Esophagus muscularis mucosa (tissue), 3 donors: ENCODE data around the gene FATE1.

Source experiments
- CTCF ChIP-seq, 3 experiments: fragments of 200-600 bp in 2 of 3; fragments of 450-650 bp in 1 of 3; sonication (generic) in 2 of 3; IDR thresholded peaks; one replicate each; pipeline ENCODE4 v1.5.1; 2017 to 2019; ENCODE audit warnings: antibody characterized with exemption in 3 of 3, mild to moderate bottlenecking in 2 of 3, moderate library complexity in 1 of 3
- POLR2A ChIP-seq: fragments of 450-650 bp; IDR thresholded peaks from one replicate; pipeline ENCODE4 v1.6.1; 2017; ENCODE audit warnings: antibody characterized with exemption, moderate library complexity, mild to moderate bottlenecking, low read depth
- POLR2AphosphoS5 ChIP-seq, 2 donors: sonication (generic); formaldehyde crosslinking; IDR thresholded peaks; one replicate each; pipeline ENCODE4 v1.6.1; 2017; ENCODE audit warnings: antibody characterized with exemption in 2 of 2

GRCh38 chrX:151675121-151675746 lies 40.6 kb upstream of the FATE1 start:
- no peak for TF ChIP-seq POLR2A
- no peak for TF ChIP-seq CTCF (IDR thresholded peaks at IDR 0.05)
- no peak for TF ChIP-seq POLR2AphosphoS5 (IDR thresholded peaks at IDR 0.05)
